Upper lobe of right lung (tissue), 1 donor: Measurements from ENCODE around the gene CSPG4. TPM values are rescaled to one million over a fixed set of nuclear protein-coding genes. Genes with fewer than 3 reads are reported as not detected.
"Not testable (repeated sequence)": the region's sequence is repeated elsewhere in the genome, so short reads cannot be mapped to it uniquely, and the experiment has no call there.

Experiments used
- ATAC-seq: fragments of 200-7000 bp; cut with Tn5 transposase; one replicate; pipeline ENCODE4 v1.9.1; 2020; ENCODE audit warnings: mild to moderate bottlenecking, moderate library complexity
- DNase-seq: peaks from one replicate; pipeline ENCODE4 v3.0.0-alpha.2; 2020
- H3K27ac ChIP-seq: fragments of 200-600 bp; one replicate; pipeline ENCODE4 v1.8.0; 2022
- H3K27me3 ChIP-seq: fragments of 200-600 bp; one replicate; pipeline ENCODE4 v1.8.0; 2022; ENCODE audit warnings: mild to moderate bottlenecking
- H3K36me3 ChIP-seq: fragments of 200-600 bp; one replicate; pipeline ENCODE4 v1.8.0; 2022
- H3K4me1 ChIP-seq: fragments of 200-600 bp; one replicate; pipeline ENCODE4 v1.8.0; 2022
- H3K4me3 ChIP-seq: fragments of 200-600 bp; one replicate; pipeline ENCODE4 v1.8.0; 2022; ENCODE audit warnings: mild to moderate bottlenecking
- H3K9me3 ChIP-seq: fragments of 200-600 bp; one replicate; pipeline ENCODE4 v1.8.0; 2022
- CTCF ChIP-seq: fragments of 200-600 bp; IDR thresholded peaks from one replicate; pipeline ENCODE4 v1.8.0; 2022; ENCODE audit warnings: antibody characterized with exemption
- intact Hi-C: fragments of 100-400 bp; cut with DNase I; formaldehyde crosslinking; loops from one replicate; pipeline ENCODE4 v1.11.0; 2022
- total RNA-seq: library from RNA; stranded (reverse); fragmentation: NEBNext Ultra II Directional; extraction: Animal tissue kit (Norgen Biotek cat#: 25700); gene quantifications from one replicate; pipeline ENCODE4 v1.2.1, GENCODE V29; 2021
- donor health status: DM: no; HTN: yes; CAD: no; lungs with severe emphysema.

The CSPG4 gene
- total RNA-seq, 1 donor from 2014 or later: 12.6 TPM

- Histone ChIP-seq H3K36me3 (no peaks in the 10 kb centered on the region), H3K27ac (peak overlapping the region; percentile 82), H3K9me3 (no peaks in the 10 kb centered on the region), H3K27me3 (no peaks in the 10 kb centered on the region), H3K4me1 (peaks cover 10% of the 10 kb centered on the region), H3K4me3 (peak overlapping the region; percentile 55)
- intact Hi-C loops: no loop called here
- peak; percentile 93 for DNase-seq
- peak; percentile 33 for TF ChIP-seq CTCF
- peak; percentile 97 for ATAC-seq
Measured at GRCh38 chr15:75758071-75758872, 45.6 kb upstream of the CSPG4 start.

DNA sequence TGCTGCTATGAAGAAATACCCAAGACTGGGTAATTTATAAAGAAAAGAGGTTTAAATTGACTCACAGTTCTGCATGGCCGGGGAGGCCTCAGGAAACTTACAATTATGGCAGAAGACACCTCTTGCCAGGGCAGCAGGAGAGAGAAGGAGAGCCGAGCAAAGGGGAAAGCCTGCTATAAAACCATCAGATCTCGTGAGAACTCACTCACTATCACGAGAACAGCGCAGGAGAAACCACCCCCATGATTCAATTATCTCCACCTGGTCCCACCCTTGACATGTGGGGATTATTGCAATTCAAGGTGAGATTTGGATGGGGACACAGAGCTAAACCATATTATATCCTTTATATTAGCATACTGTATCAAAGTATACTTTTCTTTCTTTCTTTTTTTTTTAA, 42.2 kb upstream of the CSPG4 start:
- H3K4me1 ChIP-seq, intact Hi-C loops, H3K4me3 ChIP-seq, H3K36me3 ChIP-seq, H3K27ac ChIP-seq, H3K9me3 ChIP-seq, H3K27me3 ChIP-seq, DNase-seq, ATAC-seq: not testable (repeated sequence)

- peaks cover 4% of the 10 kb centered on the region for H3K4me1 ChIP-seq
- ATAC-seq (no peak), DNase-seq (no peak)
- intact Hi-C loops: no loop called here
- H3K27ac ChIP-seq: no peak overlapping the region
- H3K9me3 ChIP-seq: no peaks in the 10 kb centered on the region
- no peaks in the 10 kb centered on the region for H3K36me3 ChIP-seq
- no peaks in the 10 kb centered on the region for H3K27me3 ChIP-seq
- no peak for TF ChIP-seq CTCF
- no peak overlapping the region for H3K4me3 ChIP-seq
Measured at GRCh38 chr15:75753145-75753544, 40.5 kb upstream of the CSPG4 start.

- Histone ChIP-seq H3K4me1 (no peaks in the 10 kb centered on the region), H3K9me3 (no peaks in the 10 kb centered on the region), H3K27ac (no peak overlapping the region), H3K4me3 (no peak overlapping the region), H3K27me3 (no peaks in the 10 kb centered on the region), H3K36me3 (no peaks in the 10 kb centered on the region)
- DNase-seq (peak; percentile 31), ATAC-seq (no peak)
- TF ChIP-seq CTCF: no peak
- intact Hi-C loops: no loop called here
Measured at GRCh38 chr15:75751891-75752290, 39.2 kb upstream of the CSPG4 start.

DNA sequence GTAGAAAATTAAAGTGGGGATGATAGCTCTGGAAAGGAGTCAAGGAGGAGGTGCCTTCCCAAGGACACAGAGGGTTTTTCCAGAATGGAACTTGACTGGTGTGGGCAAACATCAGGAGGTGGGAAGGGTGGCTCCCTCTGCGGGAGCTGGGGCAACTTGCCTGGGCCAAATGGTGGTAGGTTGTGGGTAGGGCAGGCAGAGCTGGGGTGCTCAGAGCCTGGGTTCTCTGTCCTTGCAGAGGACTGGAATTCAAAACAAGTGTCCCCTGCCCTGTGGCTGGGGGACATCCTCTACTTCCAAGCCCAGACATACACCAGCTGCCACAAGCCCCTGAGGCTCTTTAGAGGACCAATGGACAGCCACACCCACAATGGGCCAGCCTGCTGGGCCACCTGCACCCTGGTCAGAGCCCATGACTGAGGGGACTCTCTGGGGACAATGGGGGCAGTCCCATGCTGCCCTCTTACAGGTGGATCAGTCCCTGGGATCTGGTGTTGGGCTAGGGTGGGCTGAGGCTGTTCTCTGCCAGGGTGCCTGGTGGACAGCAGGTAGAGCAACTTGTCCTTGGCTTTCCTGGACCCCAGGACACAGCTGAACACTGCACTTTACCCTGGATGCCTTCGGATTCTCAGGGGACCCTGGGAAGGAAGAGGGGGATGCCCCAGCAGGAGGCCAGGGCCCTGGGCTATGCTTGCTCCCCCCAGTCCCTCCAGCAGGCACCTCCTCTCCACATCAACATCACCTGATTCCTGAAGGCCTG, 38.6 kb upstream of the CSPG4 start:
- ATAC-seq: no peak
- TF ChIP-seq CTCF: no peak
- no peaks in the 10 kb centered on the region for H3K4me1 ChIP-seq
- DNase-seq: peak; percentile 60
- H3K36me3 ChIP-seq: no peaks in the 10 kb centered on the region
- no peaks in the 10 kb centered on the region for H3K27me3 ChIP-seq
- no peaks in the 10 kb centered on the region for H3K9me3 ChIP-seq
- no peak overlapping the region for H3K27ac ChIP-seq
- H3K4me3 ChIP-seq: no peak overlapping the region
- intact Hi-C loops: no loop called here
